HG02970 (cell line): ENCODE data around the gene SEC22A.

Source experiments
- ATAC-seq: cut with Tn5 transposase; IDR thresholded peaks from one replicate; pipeline ENCODE4 v1.9.1; 2021; ENCODE audit warnings: mild to moderate bottlenecking, moderate library complexity, moderate number of reproducible peaks; ENCODE audit not compliant: unreplicated experiment, low FRiP score

Gene SEC22A

GRCh38 chr3:123201557-123202427 lies at the start of gene SEC22A:
TSS of gene SEC22A (plus strand) at chr3:123201943. CDS start at chr3:123209218, 7,275 bp downstream.
- peak; percentile 96 for ATAC-seq

GRCh38 chr3:123152687-123153086 lies 49.1 kb upstream of the SEC22A start:
- no peak for ATAC-seq

- no peak for ATAC-seq
Observed at GRCh38 chr3:123153125-123154019, 48.4 kb upstream of the SEC22A start.

- no peak for ATAC-seq
Observed at GRCh38 chr3:123154020-123154985, 47.4 kb upstream of the SEC22A start.

- no peak for ATAC-seq
Observed at GRCh38 chr3:123155471-123156011, 46.2 kb upstream of the SEC22A start.

- ATAC-seq, result no peak
Observed at GRCh38 chr3:123156276-123156995, 45.3 kb upstream of the SEC22A start.

- no peak for ATAC-seq
Observed at GRCh38 chr3:123157209-123157597, 44.5 kb upstream of the SEC22A start.

GRCh38 chr3:123157598-123158287 lies 44.0 kb upstream of the SEC22A start:
- no peak for ATAC-seq

GRCh38 chr3:123158330-123158729 lies 43.4 kb upstream of the SEC22A start:
- no peak for ATAC-seq

GRCh38 chr3:123158899-123159390 lies 42.8 kb upstream of the SEC22A start:
- no peak for ATAC-seq

- no peak for ATAC-seq
Observed at GRCh38 chr3:123159926-123160635, 41.7 kb upstream of the SEC22A start.

- no peak for ATAC-seq
Observed at GRCh38 chr3:123161167-123161566, 40.6 kb upstream of the SEC22A start.

- ATAC-seq, result no peak
Observed at GRCh38 chr3:123163141-123163540, 38.6 kb upstream of the SEC22A start.

- no peak for ATAC-seq
Observed at GRCh38 chr3:123165163-123165562, 36.6 kb upstream of the SEC22A start.

GRCh38 chr3:123167686-123168085 lies 34.1 kb upstream of the SEC22A start:
- no peak for ATAC-seq

- no peak for ATAC-seq
Observed at GRCh38 chr3:123168122-123168521, 33.6 kb upstream of the SEC22A start.

GRCh38 chr3:123168605-123169004 lies 33.1 kb upstream of the SEC22A start:
- ATAC-seq, result no peak

GRCh38 chr3:123169492-123169929 lies 32.2 kb upstream of the SEC22A start:
- no peak for ATAC-seq
